GM19468 (cell line): ENCODE measurements around the gene NAV3.

Experiments
- ATAC-seq: cut with Tn5 transposase; IDR thresholded peaks from one replicate; pipeline ENCODE4 v1.9.1; 2021; ENCODE audit warnings: mild to moderate bottlenecking, moderate library complexity, moderate number of reproducible peaks; ENCODE audit not compliant: unreplicated experiment; ENCODE audit errors: extremely low read depth

NAV3 gene

GRCh38 chr12:78034025-78034424 is 203.3 kb downstream of the NAV3 start:
- no peak for ATAC-seq

GRCh38 chr12:78035901-78036606 is 205.4 kb downstream of the NAV3 start:
- no peak for ATAC-seq

GRCh38 chr12:78036874-78037273 is 206.2 kb downstream of the NAV3 start:
- ATAC-seq: no peak

- ATAC-seq: no peak
Measured at GRCh38 chr12:78037707-78038106, 207.0 kb downstream of the NAV3 start.

- no peak for ATAC-seq
Measured at GRCh38 chr12:78038541-78038940, 207.8 kb downstream of the NAV3 start.

GRCh38 chr12:78038986-78039385 is 208.3 kb downstream of the NAV3 start:
- ATAC-seq: no peak

- no peak for ATAC-seq
Measured at GRCh38 chr12:78040111-78040510, 209.4 kb downstream of the NAV3 start.

GRCh38 chr12:78050790-78051189 is 220.1 kb downstream of the NAV3 start:
- no peak for ATAC-seq

- ATAC-seq: no peak
Measured at GRCh38 chr12:78055545-78055944, 224.9 kb downstream of the NAV3 start.

- ATAC-seq: no peak
Measured at GRCh38 chr12:78057075-78057474, 226.4 kb downstream of the NAV3 start.

- no peak for ATAC-seq
Measured at GRCh38 chr12:78060186-78060585, 229.5 kb downstream of the NAV3 start.

- no peak for ATAC-seq
Measured at GRCh38 chr12:78062786-78063185, 232.1 kb downstream of the NAV3 start.

GRCh38 chr12:78081590-78082314 is 251.1 kb downstream of the NAV3 start:
- ATAC-seq: no peak

- no peak for ATAC-seq
Measured at GRCh38 chr12:78085542-78086182, 255.0 kb downstream of the NAV3 start.

GRCh38 chr12:78086553-78087362 is 256.1 kb downstream of the NAV3 start:
- ATAC-seq: no peak

GRCh38 chr12:78087363-78087675 is 256.6 kb downstream of the NAV3 start:
- ATAC-seq: no peak

GRCh38 chr12:78088391-78088832 is 257.7 kb downstream of the NAV3 start:
- ATAC-seq: no peak

- ATAC-seq: no peak
Measured at GRCh38 chr12:78090266-78090665, 259.6 kb downstream of the NAV3 start.

GRCh38 chr12:78095623-78096022 is 264.9 kb downstream of the NAV3 start:
- ATAC-seq: no peak

GRCh38 chr12:78096909-78097597 is 266.4 kb downstream of the NAV3 start:
- no peak for ATAC-seq
